GM18517 (cell line): ENCODE data around the gene MTSS2.
"Not testable (repeated sequence)": the region's sequence is repeated elsewhere in the genome, so short reads cannot be mapped to it uniquely, and the experiment has no call there.

Experiments
- ATAC-seq: cut with Tn5 transposase; IDR thresholded peaks from one replicate; pipeline ENCODE4 v1.9.1; 2021; ENCODE audit warnings: mild to moderate bottlenecking, moderate library complexity; ENCODE audit not compliant: unreplicated experiment

The MTSS2 gene

GRCh38 chr16:70657956-70658355 lies 27.9 kb downstream of the MTSS2 start:
- no peak for ATAC-seq

GRCh38 chr16:70656712-70657263 lies 29.1 kb downstream of the MTSS2 start:
- no peak for ATAC-seq

- ATAC-seq = no peak
Observed at GRCh38 chr16:70656065-70656711, 29.7 kb downstream of the MTSS2 start.

GRCh38 chr16:70653809-70654771 lies 31.8 kb downstream of the MTSS2 start:
- ATAC-seq = no peak

GRCh38 chr16:70653406-70653805 lies 32.4 kb downstream of the MTSS2 start:
- ATAC-seq = no peak

GRCh38 chr16:70652322-70652721 lies 33.5 kb downstream of the MTSS2 start:
- no peak for ATAC-seq

GRCh38 chr16:70651524-70651923 lies 34.3 kb downstream of the MTSS2 start:
- ATAC-seq = no peak

- ATAC-seq = no peak
Observed at GRCh38 chr16:70650216-70650615, 35.6 kb downstream of the MTSS2 start.

GRCh38 chr16:70649300-70649699 lies 36.6 kb downstream of the MTSS2 start:
- no peak for ATAC-seq

GRCh38 chr16:70648606-70649005 lies 37.2 kb downstream of the MTSS2 start:
- ATAC-seq = no peak

GRCh38 chr16:70647441-70648359 lies 38.2 kb downstream of the MTSS2 start:
- ATAC-seq = no peak

- ATAC-seq = no peak
Observed at GRCh38 chr16:70646260-70647241, 39.3 kb downstream of the MTSS2 start, which contains the start of gene IL34. TSS of gene IL34 (plus strand) at chr16:70646559. CDS start at chr16:70646948, 389 bp downstream.

- no peak for ATAC-seq
Observed at GRCh38 chr16:70644763-70645597, 40.9 kb downstream of the MTSS2 start.

- ATAC-seq = not testable (repeated sequence)
Observed at GRCh38 chr16:70643264-70643663, 42.6 kb downstream of the MTSS2 start.

- ATAC-seq = no peak
Observed at GRCh38 chr16:70642633-70643032, 43.2 kb downstream of the MTSS2 start.

- no peak for ATAC-seq
Observed at GRCh38 chr16:70638814-70639792, 46.8 kb downstream of the MTSS2 start.
